ENCODE data around the gene HEXD.
"Not testable (repeated sequence)": the region's sequence is repeated elsewhere in the genome, so short reads cannot be mapped to it uniquely, and the experiment has no call there.

HEXD gene

GRCh38 chr17:82440991-82441627 is 23.0 kb downstream of the HEXD start:
- DNase-seq (ENCODE audit: low read depth), result no peak

DNA sequence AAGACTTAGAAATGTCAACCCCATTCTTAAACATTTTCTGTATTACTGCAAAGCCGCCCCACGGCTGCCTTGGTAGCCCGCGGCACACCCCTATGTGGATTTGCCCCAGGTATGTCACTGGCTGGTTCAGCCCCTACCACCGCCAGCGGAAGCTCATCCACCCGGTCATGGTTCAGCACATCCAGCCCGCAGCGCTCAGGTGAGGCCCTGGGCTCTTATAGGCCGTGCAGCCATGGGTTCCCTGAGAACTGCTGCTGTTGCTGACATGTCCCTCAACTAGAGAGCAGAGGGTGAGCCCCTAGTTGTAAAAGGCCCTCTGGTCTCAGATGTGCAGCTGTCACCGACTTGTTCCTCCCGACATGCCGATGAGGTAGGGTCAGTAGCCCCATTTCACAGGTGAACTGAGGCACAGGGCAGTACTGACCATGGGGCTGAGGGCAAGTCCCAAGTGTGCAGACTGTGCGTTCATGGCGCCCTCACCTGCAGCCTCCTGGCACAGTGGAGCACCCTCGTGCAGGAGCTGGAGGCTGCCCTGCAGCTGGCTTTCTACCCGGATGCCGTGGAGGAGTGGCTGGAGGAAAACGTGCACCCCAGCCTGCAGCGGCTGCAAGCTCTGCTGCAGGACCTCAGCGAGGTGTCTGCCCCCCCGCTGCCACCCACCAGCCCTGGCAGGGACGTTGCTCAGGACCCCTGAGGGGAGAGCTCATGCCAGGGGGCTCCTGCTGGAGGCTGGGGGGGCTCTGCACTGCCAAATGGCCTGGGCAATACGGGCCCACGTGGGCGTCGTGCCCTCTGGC is 23.7 kb downstream of the HEXD start:
- no peak for DNase-seq (ENCODE audit: low read depth)

- DNase-seq (ENCODE audit: low read depth), result no peak
Observed at GRCh38 chr17:82442643-82443464, 24.7 kb downstream of the HEXD start.

DNA sequence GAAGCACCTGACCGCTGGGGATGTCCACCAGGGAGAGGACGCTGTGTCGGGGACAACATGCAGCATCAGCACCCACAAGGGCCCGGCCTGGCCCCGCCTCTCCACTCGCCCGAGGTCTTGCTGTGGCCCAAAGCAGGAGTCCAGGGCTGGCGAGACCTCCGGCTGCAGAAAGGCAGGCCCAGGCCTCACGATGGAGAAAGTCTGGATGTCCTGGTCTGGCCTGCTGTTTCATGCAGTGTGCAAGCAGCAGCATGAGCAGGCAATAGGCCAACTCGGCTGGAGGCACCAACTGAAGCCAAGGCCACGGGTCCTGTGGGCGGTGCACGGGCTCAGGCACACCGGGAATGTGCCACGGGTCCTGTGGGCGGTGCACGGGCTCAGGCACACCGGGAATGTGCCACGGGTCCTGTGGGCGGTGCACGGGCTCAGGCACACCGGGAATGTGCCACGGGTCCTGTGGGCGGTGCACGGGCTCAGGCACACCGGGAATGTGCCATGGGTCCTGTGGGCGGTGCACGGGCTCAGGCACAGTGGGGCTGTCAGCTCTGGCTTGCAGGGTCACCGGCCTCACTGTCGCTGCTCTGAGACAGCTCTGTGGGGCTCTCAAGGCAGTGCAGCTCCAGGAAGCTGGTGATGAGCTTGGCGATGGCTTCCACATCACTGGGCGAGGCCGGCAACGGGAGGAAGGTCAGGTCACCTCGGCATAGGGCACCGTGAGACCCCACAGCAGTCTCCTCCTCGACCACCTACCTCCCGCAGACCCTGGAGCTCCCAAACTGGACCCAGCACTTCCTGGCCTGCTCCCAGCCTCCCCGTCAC is 25.5 kb downstream of the HEXD start:
- DNase-seq (ENCODE audit: low read depth), result no peak

GRCh38 chr17:82444284-82444893 is 26.2 kb downstream of the HEXD start:
- no peak for DNase-seq (ENCODE audit: low read depth)

- DNase-seq (ENCODE audit: low read depth), result no peak
Observed at GRCh38 chr17:82444941-82445521, 26.9 kb downstream of the HEXD start.

DNA sequence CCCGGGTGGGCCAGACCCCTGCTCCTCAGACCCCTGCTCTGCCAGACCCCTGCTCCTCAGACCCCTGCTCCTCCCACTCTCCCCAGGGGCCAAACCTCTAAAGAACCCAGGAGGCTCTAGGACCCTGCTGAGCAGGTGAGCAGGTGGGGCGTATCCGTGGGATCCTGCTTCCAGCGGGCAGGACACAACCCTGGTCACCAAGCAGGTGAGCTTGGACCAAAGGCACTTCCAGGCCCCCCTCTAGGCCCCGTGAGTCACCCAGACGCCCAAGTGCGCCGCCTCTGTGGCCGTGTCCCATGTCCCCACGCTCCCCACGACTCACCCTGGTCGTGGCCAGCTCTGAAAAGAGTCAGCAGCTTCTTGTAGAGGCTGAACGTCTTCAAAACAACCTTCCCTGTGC is 27.4 kb downstream of the HEXD start:
- DNase-seq (ENCODE audit: low read depth), result no peak

GRCh38 chr17:82446124-82446523 is 28.0 kb downstream of the HEXD start:
- no peak for DNase-seq (ENCODE audit: low read depth)

- no peak for DNase-seq (ENCODE audit: low read depth)
Observed at GRCh38 chr17:82446649-82447048, 28.5 kb downstream of the HEXD start.

- no peak for DNase-seq (ENCODE audit: low read depth)
Observed at GRCh38 chr17:82447876-82448275, 29.7 kb downstream of the HEXD start.

GRCh38 chr17:82449131-82449882 is 31.2 kb downstream of the HEXD start:
- DNase-seq (ENCODE audit: low read depth), result no peak

DNA sequence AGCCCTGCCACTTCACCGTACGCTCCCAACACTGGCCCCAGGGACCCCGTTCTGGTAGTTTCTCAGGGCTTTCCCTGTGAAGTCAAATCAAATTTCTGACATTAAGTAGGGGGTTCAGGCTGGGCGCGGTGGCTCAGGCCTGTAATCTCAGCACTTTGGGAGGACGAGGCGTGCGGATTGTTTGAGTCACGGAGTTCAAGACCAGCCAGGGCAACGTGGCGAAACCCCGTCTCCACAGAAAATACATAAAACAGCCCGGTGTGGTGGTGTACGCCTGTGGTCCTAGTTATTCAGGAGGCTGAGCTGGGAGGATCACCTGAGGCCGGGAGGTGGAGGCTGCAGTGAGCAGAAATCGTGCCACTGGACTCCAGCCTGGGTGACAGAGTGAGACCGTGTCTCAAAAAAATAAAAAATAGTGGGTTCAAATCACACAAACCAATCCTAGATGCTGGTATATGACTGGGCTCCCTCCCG is 31.8 kb downstream of the HEXD start:
- no peak for DNase-seq (ENCODE audit: low read depth)

DNA sequence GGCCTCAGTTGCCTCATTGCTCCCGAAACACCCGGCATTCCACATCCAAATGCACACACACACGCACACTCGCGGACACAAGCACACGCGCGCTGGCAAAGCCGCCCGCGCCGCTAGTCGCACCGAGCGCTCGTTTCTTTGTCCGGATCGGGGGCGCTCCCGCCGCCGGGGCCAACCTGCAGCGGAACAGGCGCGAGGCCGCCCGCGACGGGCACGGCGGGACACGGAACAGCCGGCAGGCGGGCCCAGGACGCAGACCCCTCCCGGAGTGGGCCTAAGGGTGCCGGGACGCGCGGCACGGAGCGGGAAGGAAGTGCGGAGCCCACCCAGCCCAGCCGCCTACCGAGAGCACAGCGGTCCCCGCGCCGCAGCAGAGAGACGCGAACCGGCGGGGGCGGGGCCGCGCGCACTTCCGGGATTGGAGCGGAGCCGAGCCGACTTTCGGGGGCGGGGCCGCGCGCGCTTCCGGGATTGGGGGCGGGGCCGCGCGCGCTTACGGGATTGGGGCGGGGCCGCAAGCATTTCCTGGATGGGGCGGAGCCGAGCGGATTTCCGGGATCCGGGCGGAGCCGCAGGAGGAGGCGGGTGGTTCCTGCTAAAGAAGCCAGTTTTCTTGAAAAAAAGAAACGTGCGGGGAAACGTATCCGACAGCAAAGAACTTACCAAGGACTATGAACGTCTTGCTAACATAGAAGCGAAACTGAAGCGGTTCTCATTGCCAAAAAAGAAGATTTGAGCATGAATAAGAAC is 32.4 kb downstream of the HEXD start, which contains the start of gene CYBC1:
Gene CYBC1 (minus strand): TSS at position 396 of the 750 bp plus-strand sequence. CDS start 1,498 bp downstream, outside the sequence.
- DNase-seq (ENCODE audit: low read depth), result peak; percentile 94

GRCh38 chr17:82452162-82452561 is 34.0 kb downstream of the HEXD start:
- DNase-seq (ENCODE audit: low read depth), result no peak

DNA sequence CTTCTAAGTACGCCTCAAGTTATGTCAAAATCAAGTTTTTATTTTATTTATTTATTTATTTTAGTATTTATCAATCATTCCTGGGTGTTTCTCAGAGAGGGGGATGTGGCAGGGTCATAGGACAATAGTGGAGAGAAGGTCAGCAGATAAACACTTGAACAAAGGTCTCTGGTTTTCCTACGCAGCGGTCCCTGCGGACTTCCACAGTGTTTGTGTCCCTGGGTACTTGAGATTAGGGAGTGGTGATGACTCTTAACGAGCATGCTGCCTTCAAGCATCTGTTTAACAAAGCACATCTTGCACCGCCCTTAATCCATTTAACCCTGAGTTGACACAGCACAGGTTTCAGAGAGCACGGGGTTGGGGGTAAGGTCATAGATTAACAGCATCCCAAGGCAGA is 35.0 kb downstream of the HEXD start:
- not testable (repeated sequence) for DNase-seq (ENCODE audit: low read depth)

DNA sequence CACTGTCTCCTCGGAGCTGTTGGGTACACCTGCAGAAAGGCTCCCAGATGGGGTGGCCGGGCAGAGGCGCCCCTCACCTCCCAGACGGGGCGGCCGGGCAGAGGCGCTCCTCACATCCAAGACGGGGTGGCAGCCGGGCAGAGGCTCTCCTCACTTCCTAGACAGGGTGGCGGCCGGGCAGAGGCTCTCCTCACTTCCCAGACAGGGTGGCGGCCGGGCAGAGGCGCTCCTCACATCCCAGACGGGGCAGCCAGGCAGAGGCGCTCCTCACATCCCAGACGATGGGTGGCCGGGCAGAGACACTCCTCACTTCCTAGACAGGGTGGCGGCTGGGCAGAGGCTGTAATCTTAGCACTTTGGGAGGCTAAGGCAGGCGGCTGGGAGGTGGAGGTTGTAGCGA is 35.6 kb downstream of the HEXD start:
- not testable (repeated sequence) for DNase-seq (ENCODE audit: low read depth)

GRCh38 chr17:82457073-82457928 is 39.2 kb downstream of the HEXD start:
- DNase-seq (ENCODE audit: low read depth), result no peak

DNA sequence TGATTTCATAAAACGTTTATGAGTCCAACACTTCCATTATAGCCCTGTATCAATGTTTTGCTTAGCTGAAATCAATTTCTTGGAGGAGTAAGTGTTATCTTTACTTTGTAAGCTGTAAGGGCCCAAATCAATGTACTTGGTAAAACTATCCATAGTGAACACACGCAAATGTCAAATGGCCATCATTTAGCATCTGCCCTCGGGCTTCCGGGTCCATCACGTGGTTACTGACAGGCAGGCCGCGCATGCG is 39.7 kb downstream of the HEXD start:
- DNase-seq (ENCODE audit: low read depth), result no peak

All from EH (cell line).